Lung (tissue), 12 donors: ENCODE data around the gene TRIM72. TPM values are rescaled to one million over a fixed set of nuclear protein-coding genes. Genes with fewer than 3 reads are reported as not detected.
"Not testable (repeated sequence)": the region's sequence is repeated elsewhere in the genome, so short reads cannot be mapped to it uniquely, and the experiment has no call there.

Experiments used
- ATAC-seq: fragments of 200-7000 bp; cut with Tn5 transposase; one replicate; pipeline ENCODE4 v1.9.1; 2020; ENCODE audit warnings: moderate number of reproducible peaks; ENCODE audit not compliant: insufficient read depth, low FRiP score
- DNase-seq, 3 donors: peaks; one replicate each; pipeline ENCODE4 v3.0.0-alpha.2; 2013 to 2017
- H3K27ac ChIP-seq, 2 donors: one replicate each; pipeline ENCODE4 v1.5.1; 2013; ENCODE audit warnings: mild to moderate bottlenecking in 2 of 2, moderate library complexity in 2 of 2, control low read depth in 1 of 2, inconsistent platforms in 1 of 2, low read depth in 1 of 2, low read length in 1 of 2
- H3K27me3 ChIP-seq, 3 donors: one replicate each; pipeline ENCODE4 v1.5.1; 2013; ENCODE audit warnings: low read length in 2 of 3; ENCODE audit not compliant: control insufficient read depth in 3 of 3, insufficient read depth in 3 of 3
- H3K36me3 ChIP-seq, 4 donors: one replicate each; pipeline ENCODE4 v1.5.1; 2013; ENCODE audit warnings: low read length in 4 of 4, mild to moderate bottlenecking in 1 of 4, moderate library complexity in 1 of 4; ENCODE audit not compliant: control insufficient read depth in 4 of 4, insufficient read depth in 4 of 4
- H3K4me1 ChIP-seq, 5 donors: one replicate each; pipeline ENCODE4 v1.5.1; 2013; ENCODE audit warnings: low read length in 5 of 5, mild to moderate bottlenecking in 2 of 5, moderate library complexity in 1 of 5; ENCODE audit not compliant: control insufficient read depth in 5 of 5, insufficient read depth in 5 of 5
- H3K4me3 ChIP-seq: one replicate; pipeline ENCODE4 v1.5.1; 2013; ENCODE audit warnings: mild to moderate bottlenecking, control low read depth, moderate library complexity
- H3K9ac ChIP-seq, 2 donors: one replicate each; pipeline ENCODE4 v1.5.1; 2013; ENCODE audit warnings: low read length in 2 of 2, control low read depth in 1 of 2; ENCODE audit not compliant: insufficient read depth in 1 of 2
- H3K9me3 ChIP-seq, 4 donors: one replicate each; pipeline ENCODE4 v1.5.1; 2013; ENCODE audit warnings: low read length in 3 of 4, mild to moderate bottlenecking in 1 of 4, moderate library complexity in 1 of 4; ENCODE audit not compliant: control insufficient read depth in 4 of 4, insufficient read depth in 3 of 4
- CTCF ChIP-seq: IDR thresholded peaks from 2 replicates; pipeline ENCODE4 v1.5.1; 2012; ENCODE audit warnings: mild to moderate bottlenecking; ENCODE audit errors: control extremely low read depth, extremely low read depth
- WGBS, 2 donors: extraction: QIAGEN DNeasy Blood & Tissue Kit; methylation state at CpG; one replicate each; pipeline ENCODE4 v1.1.7; 2013; 5-methylcytosine and 5-hydroxymethylcytosine counted together
- polyA plus RNA-seq, 2 donors: library from polyadenylated mRNA; stranded (reverse); fragments of 200-250 nt; gene quantifications; one replicate each; pipeline ENCODE4 v1.2.1, GENCODE V29; 2013
- total RNA-seq, 2 donors: library from RNA; depleted of rRNA in 1 of 2; stranded (reverse); fragments of >200 nt in 1 of 2; gene quantifications; one replicate each; pipeline ENCODE4 v1.2.1, GENCODE V29; 2014 to 2021
- donor health status: control.
- donor health status: control.
- donor health status: Bipolar disorder and iron deficiency.
- donor health status: healthy.
- donor health status: DM: yes; HTN: yes; CAD: no.

TRIM72 gene
- total and polyA plus RNA-seq, 4 donors = 0.02 to 0.09 (median 0.03) TPM; not detected in 1

GRCh38 chr16:31243734-31244670, 30.1 kb downstream of the TRIM72 start:
- ATAC-seq = peak; percentile 19
- WGBS, 2 donors = 26 to 42% methylated on average over 8 to 9 of the region's 9 CpGs
- H3K4me1 ChIP-seq = no peaks in the 10 kb centered on the region
- H3K27me3 ChIP-seq = peaks cover 0 to 4% (median 0%) of the 10 kb centered on the region in 3 donors
- no peaks in the 10 kb centered on the region for H3K36me3 ChIP-seq
- H3K27ac ChIP-seq = no peak overlapping the region
- no peak for TF ChIP-seq CTCF
- DNase-seq = peak in 1 of 3 donors; percentile 1
- no peak overlapping the region for H3K9ac ChIP-seq
- H3K9me3 ChIP-seq = peaks cover 0 to 4% (median 0%) of the 10 kb centered on the region in 4 donors
- no peak overlapping the region for H3K4me3 ChIP-seq

GRCh38 chr16:31245598-31245997, 31.7 kb downstream of the TRIM72 start:
- H3K9me3 ChIP-seq, H3K4me1 ChIP-seq, H3K27me3 ChIP-seq, ATAC-seq, H3K9ac ChIP-seq, H3K4me3 ChIP-seq, H3K27ac ChIP-seq, DNase-seq, H3K36me3 ChIP-seq: not testable (repeated sequence)
- WGBS, 2 donors = 53 to 75% methylated on average over 8 of the region's 8 CpGs

- Histone ChIP-seq H3K9ac (no peak overlapping the region), H3K27me3 (peaks cover 0 to 4% (median 0%) of the 10 kb centered on the region in 3 donors), H3K27ac (no peak overlapping the region), H3K4me3 (no peak overlapping the region), H3K36me3 (no peaks in the 10 kb centered on the region), H3K4me1 (no peaks in the 10 kb centered on the region), H3K9me3 (peaks cover 0 to 4% (median 0%) of the 10 kb centered on the region in 4 donors)
- WGBS, 2 donors = 96 to 97% methylated on average over 3 of the region's 3 CpGs
- no peak for TF ChIP-seq CTCF
- ATAC-seq (no peak), DNase-seq (no peak)
These were observed 32.4 kb downstream of the TRIM72 start for GRCh38 chr16:31246296-31246695.

GRCh38 chr16:31248344-31248743, 34.4 kb downstream of the TRIM72 start:
- Histone ChIP-seq H3K4me1 (no peaks in the 10 kb centered on the region), H3K27ac (no peak overlapping the region), H3K9ac (no peak overlapping the region), H3K4me3 (no peak overlapping the region), H3K9me3 (peaks cover 0 to 4% (median 0%) of the 10 kb centered on the region in 4 donors), H3K27me3 (peaks cover 0 to 2% (median 0%) of the 10 kb centered on the region in 3 donors), H3K36me3 (no peaks in the 10 kb centered on the region)
- TF ChIP-seq CTCF = no peak
- no peak for ATAC-seq
- WGBS, 2 donors = 76 to 86% methylated on average over 5 of the region's 5 CpGs
- no peak for DNase-seq
